Activated T-cell treated with anti-CD3 and anti-CD28 coated beads, Interleukin-2, amount 50 U/mL, for 72 hours (primary cell): ENCODE results near the gene RIN3. TPM values are rescaled to one million over a fixed set of nuclear protein-coding genes. Genes with fewer than 3 reads are reported as not detected.

Experiments used
- ATAC-seq, 2 donors: fragments of 150-1000 bp; cut with Tn5 transposase; replicated peaks in 1 of 2; 2 replicates each; pipeline ENCODE4 v1.10.0; 2021; ENCODE audit warnings: moderate library complexity in 2 of 2, mild to moderate bottlenecking in 1 of 2
- DNase-seq, 2 donors: peaks; one replicate each; pipeline ENCODE4 v3.0.0; 2021 to 2022; ENCODE audit warnings: mixed read lengths in 1 of 2
- H3K27ac Mint-ChIP-seq: one replicate; pipeline ENCODE4 v1.8.0; 2022; ENCODE audit warnings: mild to moderate bottlenecking, moderate library complexity, mixed read lengths
- H3K27me3 Mint-ChIP-seq: one replicate; pipeline ENCODE4 v1.8.0; 2022; ENCODE audit warnings: low read depth, mixed read lengths
- H3K36me3 Mint-ChIP-seq, 2 donors: one replicate each; pipeline ENCODE4 v1.8.0; 2022; ENCODE audit warnings: mixed read lengths in 2 of 2, mild to moderate bottlenecking in 1 of 2; ENCODE audit not compliant: insufficient read depth in 2 of 2
- H3K4me1 Mint-ChIP-seq: one replicate; pipeline ENCODE4 v1.8.0; 2022; ENCODE audit warnings: low read depth, mixed read lengths
- H3K4me3 Mint-ChIP-seq, 2 donors: one replicate each; pipeline ENCODE4 v1.8.0; 2022; ENCODE audit warnings: mild to moderate bottlenecking in 2 of 2, mixed read lengths in 2 of 2, moderate library complexity in 2 of 2
- H3K9me3 Mint-ChIP-seq, 2 donors: one replicate each; pipeline ENCODE4 v1.8.0; 2022; ENCODE audit warnings: mixed read lengths in 2 of 2
- total RNA-seq, 2 donors: library from RNA; stranded (reverse); gene quantifications; one replicate each; pipeline ENCODE4 v1.2.3, GENCODE V29; 2022

RIN3 gene
- total RNA-seq, 2 donors from 2014 or later = 33.6 to 36.3 TPM

GRCh38 chr14:92503756-92504491 is 9.7 kb upstream of the RIN3 start:
- Mint-ChIP-seq H3K4me3 (no peak overlapping the region), H3K9me3 (no peaks in the 10 kb centered on the region)
- no peak for DNase-seq

GRCh38 chr14:92505826-92506225 is 7.8 kb upstream of the RIN3 start:
- H3K36me3 Mint-ChIP-seq = no peaks in the 10 kb centered on the region
- no peak overlapping the region for H3K27ac Mint-ChIP-seq
- H3K4me1 Mint-ChIP-seq = peaks cover 6% of the 10 kb centered on the region
- H3K4me3 Mint-ChIP-seq = no peak overlapping the region
- H3K27me3 Mint-ChIP-seq = peaks cover 25% of the 10 kb centered on the region
- no peaks in the 10 kb centered on the region for H3K9me3 Mint-ChIP-seq
- DNase-seq = no peak
- ATAC-seq = no peak

More at GRCh38 chr14:92503756-92504491, 9.7 kb upstream of the RIN3 start:
- no peak overlapping the region for H3K27ac Mint-ChIP-seq
- ATAC-seq = no peak
- no peaks in the 10 kb centered on the region for H3K36me3 Mint-ChIP-seq
- peaks cover 6% of the 10 kb centered on the region for H3K4me1 Mint-ChIP-seq
- peaks cover 25% of the 10 kb centered on the region for H3K27me3 Mint-ChIP-seq

DNA sequence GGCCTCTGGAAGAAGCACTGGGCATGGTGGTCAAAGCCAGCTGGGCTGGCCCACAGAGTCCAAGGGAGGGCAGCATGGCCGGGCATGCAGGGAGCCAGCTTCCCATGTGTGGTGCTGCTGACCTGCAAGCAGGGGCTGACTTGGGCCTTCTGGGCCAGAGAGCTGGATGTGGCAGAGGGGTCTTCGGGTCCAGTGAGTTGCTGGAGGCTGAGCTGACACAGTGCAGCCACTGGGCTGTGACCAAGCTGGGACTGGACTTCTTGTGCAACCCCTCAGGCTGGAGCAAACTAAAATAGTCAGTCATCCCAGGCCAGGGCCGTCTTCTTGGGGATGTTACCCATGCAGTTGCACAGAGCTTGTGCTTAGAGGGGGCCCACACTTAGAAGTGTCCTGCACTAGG is 7.3 kb upstream of the RIN3 start:
- Mint-ChIP-seq H3K36me3 (no peaks in the 10 kb centered on the region), H3K4me3 (no peak overlapping the region), H3K27me3 (peaks cover 25% of the 10 kb centered on the region), H3K9me3 (no peaks in the 10 kb centered on the region), H3K4me1 (peaks cover 6% of the 10 kb centered on the region), H3K27ac (no peak overlapping the region)
- DNase-seq = no peak
- ATAC-seq = no peak

GRCh38 chr14:92507174-92507768 is 6.3 kb upstream of the RIN3 start:
- DNase-seq = no peak
- Mint-ChIP-seq H3K9me3 (no peaks in the 10 kb centered on the region), H3K27ac (no peak overlapping the region), H3K4me1 (peaks cover 6% of the 10 kb centered on the region), H3K4me3 (no peak overlapping the region), H3K27me3 (peaks cover 25% of the 10 kb centered on the region), H3K36me3 (no peaks in the 10 kb centered on the region)
- ATAC-seq = no peak

GRCh38 chr14:92510972-92511371 is 2.6 kb upstream of the RIN3 start:
- Mint-ChIP-seq H3K36me3 (no peaks in the 10 kb centered on the region), H3K27ac (no peak overlapping the region), H3K4me3 (no peak overlapping the region), H3K9me3 (no peaks in the 10 kb centered on the region), H3K27me3 (peaks cover 9% of the 10 kb centered on the region), H3K4me1 (peaks cover 12% of the 10 kb centered on the region)
- ATAC-seq (no peak), DNase-seq (no peak)

DNA sequence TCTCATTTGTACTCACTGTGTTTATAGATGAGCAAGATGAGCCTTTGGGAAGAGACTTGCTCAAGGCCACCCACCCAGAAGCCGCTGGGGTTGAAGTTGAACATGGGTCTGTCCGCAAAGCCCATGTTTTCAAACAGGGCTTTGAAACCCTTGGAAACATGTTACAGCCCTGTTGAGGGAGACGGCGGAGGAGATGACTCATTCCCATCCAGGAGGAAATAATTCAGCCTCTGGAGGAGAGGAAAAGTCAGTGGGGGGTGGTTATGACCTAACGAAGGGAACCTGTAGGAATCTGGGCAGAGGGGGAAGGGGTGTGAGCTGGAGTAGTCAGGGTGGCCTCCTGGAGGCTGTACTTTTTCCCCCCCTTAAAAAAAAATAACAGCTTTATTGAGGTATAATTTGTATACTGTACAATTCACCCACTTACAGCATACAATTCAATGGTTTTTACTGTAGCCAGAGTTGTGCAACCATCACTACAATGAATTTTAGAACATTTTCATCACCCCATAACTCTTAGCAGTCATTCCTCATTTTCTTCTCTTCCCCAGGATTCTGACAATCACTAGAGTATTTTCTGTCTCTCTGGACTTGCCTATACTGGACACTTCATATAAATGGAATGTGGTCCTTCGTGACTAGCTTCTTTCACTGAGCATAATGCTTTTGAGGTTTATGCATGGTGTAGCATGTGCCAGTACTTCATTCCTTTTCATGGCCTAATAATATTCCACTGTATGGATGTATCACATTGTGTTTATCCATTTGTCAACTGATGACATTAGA is 1.9 kb upstream of the RIN3 start:
- Mint-ChIP-seq H3K9me3 (no peaks in the 10 kb centered on the region), H3K4me3 (no peak overlapping the region), H3K27me3 (peaks cover 9% of the 10 kb centered on the region), H3K4me1 (peaks cover 18% of the 10 kb centered on the region), H3K36me3 (no peaks in the 10 kb centered on the region), H3K27ac (no peak overlapping the region)
- no peak for ATAC-seq
- no peak for DNase-seq

DNA sequence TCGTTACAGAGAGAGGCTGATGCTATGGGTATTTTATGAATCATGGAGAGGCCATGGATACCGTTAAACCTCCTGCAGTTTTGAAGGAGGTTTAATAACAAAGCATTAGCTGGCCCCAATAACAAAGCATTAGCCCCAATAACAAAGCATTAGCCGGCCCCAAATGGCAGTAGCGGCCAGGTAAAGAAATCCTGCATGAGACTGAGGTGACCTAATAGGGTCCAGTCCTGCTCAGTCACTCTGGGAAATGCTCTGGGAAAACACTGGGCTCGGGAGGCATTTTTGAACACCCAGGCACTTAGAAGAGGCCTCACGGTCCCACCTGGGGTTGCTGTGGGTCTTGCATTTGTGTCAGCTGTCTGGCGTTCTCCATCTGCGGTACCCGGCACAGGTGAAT is 776 bp upstream of the RIN3 start:
- peak overlapping the region; percentile 63 to 67 for H3K4me3 Mint-ChIP-seq
- H3K36me3 Mint-ChIP-seq = no peaks in the 10 kb centered on the region
- H3K27me3 Mint-ChIP-seq = peaks cover 8% of the 10 kb centered on the region
- DNase-seq = no peak
- ATAC-seq = no peak
- H3K4me1 Mint-ChIP-seq = peaks cover 22% of the 10 kb centered on the region
- H3K27ac Mint-ChIP-seq = no peak overlapping the region
- no peaks in the 10 kb centered on the region for H3K9me3 Mint-ChIP-seq

- ATAC-seq (peak; percentile 43 to 50), DNase-seq (peak; percentile 40 to 48)
- peak overlapping the region; percentile 63 to 80 for H3K4me3 Mint-ChIP-seq
- H3K27me3 Mint-ChIP-seq = no peaks in the 10 kb centered on the region
- H3K4me1 Mint-ChIP-seq = peaks cover 36% of the 10 kb centered on the region
- peak overlapping the region; percentile 57 for H3K27ac Mint-ChIP-seq
- H3K9me3 Mint-ChIP-seq = no peaks in the 10 kb centered on the region
- H3K36me3 Mint-ChIP-seq = no peaks in the 10 kb centered on the region
These were observed 624 bp downstream of the RIN3 start for GRCh38 chr14:92513966-92514843.

- no peaks in the 10 kb centered on the region for H3K36me3 Mint-ChIP-seq
- no peaks in the 10 kb centered on the region for H3K27me3 Mint-ChIP-seq
- ATAC-seq (no peak), DNase-seq (no peak)
- H3K4me1 Mint-ChIP-seq = peaks cover 39% of the 10 kb centered on the region
- H3K4me3 Mint-ChIP-seq = peak overlapping the region; percentile 63 to 80
- no peaks in the 10 kb centered on the region for H3K9me3 Mint-ChIP-seq
- peak overlapping the region; percentile 87 for H3K27ac Mint-ChIP-seq
These were observed 1.4 kb downstream of the RIN3 start for GRCh38 chr14:92514844-92515514.

- H3K9me3 Mint-ChIP-seq = no peaks in the 10 kb centered on the region
- H3K4me3 Mint-ChIP-seq = peak overlapping the region; percentile 63 to 80
- DNase-seq (no peak), ATAC-seq (no peak)
- peak overlapping the region; percentile 87 for H3K27ac Mint-ChIP-seq
- no peaks in the 10 kb centered on the region for H3K36me3 Mint-ChIP-seq
- H3K4me1 Mint-ChIP-seq = peaks cover 39% of the 10 kb centered on the region
- no peaks in the 10 kb centered on the region for H3K27me3 Mint-ChIP-seq
These were observed 2.2 kb downstream of the RIN3 start for GRCh38 chr14:92515546-92516343.

DNA sequence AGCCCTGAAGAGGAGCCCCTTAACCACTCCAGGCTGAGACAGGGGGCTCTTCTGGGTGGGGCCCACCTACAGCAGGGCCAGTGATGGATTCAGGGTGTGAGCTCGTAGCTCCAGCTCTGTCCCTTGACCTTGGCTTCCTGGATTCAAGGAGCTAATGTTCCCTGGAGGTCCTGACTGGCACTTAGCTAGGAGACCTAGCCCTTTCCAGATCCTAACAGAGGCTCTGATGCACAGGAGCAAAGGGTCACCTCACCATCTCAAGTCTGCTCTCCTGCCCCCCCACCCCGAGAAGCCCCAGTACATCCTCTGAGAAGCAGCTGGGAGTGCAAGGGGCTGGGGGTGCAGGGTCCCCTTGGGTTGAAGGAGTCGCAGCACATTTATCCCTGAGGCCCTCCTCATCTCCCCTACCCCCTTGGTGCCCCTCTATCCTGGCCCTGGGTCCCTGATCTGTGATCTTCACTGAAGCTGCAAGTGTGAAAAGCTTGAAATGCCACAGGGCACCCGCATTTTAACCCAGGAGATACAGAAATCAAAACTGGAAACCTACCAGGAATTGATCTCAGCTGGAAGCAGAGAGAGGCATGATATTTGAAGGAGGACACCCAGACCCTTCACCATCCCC is 2.9 kb downstream of the RIN3 start:
- ATAC-seq (no peak), DNase-seq (no peak)
- H3K9me3 Mint-ChIP-seq = peaks cover 0 to 4% of the 10 kb centered on the region in 2 donors
- H3K27me3 Mint-ChIP-seq = no peaks in the 10 kb centered on the region
- peaks cover 4% of the 10 kb centered on the region in 2 donors for H3K36me3 Mint-ChIP-seq
- peak overlapping the region; percentile 80 for H3K27ac Mint-ChIP-seq
- peak overlapping the region; percentile 59 to 63 for H3K4me3 Mint-ChIP-seq
- peaks cover 39% of the 10 kb centered on the region for H3K4me1 Mint-ChIP-seq
